Kidney capillary endothelial cell (primary cell): ENCODE measurements around the gene KAT8.
"Not testable (repeated sequence)": the region's sequence is repeated elsewhere in the genome, so short reads cannot be mapped to it uniquely, and the experiment has no call there.

Source experiments
- DNase-seq: peaks from one replicate; pipeline ENCODE4 v3.0.0-alpha.2; 2018; ENCODE audit warnings: low spot score

KAT8 gene

DNA sequence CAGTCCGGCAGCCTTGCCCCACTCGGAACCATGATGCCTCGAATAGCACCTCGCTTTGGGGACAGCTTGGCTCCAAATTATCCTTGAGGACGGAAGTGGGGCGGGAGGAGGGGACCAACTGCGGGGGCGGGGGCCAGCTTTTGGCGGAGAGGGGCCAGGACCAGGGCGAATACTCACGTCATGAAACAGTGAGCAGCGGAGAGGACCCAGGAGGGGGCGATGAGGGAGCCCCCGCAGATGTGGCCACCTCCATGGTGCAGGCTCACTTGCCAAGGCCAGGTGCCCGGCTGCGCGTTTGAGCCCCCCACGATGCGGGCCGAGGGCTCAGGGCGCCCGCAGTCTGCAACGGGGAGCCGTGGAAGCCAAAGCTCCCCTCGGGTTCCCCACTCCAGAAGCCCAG, 31.4 kb downstream of the KAT8 start:
- DNase-seq: no peak

DNA sequence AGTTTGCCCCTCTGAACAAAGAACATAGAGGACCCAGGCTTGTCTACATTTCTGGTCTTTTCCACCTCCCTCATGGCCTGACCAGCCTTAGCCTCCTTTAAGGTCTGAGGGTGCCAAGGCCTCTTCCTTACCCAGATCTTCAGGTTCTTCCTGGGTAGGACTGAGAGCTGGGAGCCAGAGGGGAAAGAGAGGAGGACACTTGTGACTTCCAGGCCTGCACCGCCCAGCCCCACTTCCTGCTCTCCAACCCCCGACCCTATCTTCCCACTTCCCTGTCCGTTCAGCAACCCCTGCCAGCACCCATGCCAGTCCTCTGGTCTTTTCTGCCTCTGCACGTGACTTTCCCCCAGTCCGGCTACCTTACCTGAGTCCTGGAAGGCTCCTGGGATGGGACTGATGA, 31.9 kb downstream of the KAT8 start:
- DNase-seq: no peak

DNA sequence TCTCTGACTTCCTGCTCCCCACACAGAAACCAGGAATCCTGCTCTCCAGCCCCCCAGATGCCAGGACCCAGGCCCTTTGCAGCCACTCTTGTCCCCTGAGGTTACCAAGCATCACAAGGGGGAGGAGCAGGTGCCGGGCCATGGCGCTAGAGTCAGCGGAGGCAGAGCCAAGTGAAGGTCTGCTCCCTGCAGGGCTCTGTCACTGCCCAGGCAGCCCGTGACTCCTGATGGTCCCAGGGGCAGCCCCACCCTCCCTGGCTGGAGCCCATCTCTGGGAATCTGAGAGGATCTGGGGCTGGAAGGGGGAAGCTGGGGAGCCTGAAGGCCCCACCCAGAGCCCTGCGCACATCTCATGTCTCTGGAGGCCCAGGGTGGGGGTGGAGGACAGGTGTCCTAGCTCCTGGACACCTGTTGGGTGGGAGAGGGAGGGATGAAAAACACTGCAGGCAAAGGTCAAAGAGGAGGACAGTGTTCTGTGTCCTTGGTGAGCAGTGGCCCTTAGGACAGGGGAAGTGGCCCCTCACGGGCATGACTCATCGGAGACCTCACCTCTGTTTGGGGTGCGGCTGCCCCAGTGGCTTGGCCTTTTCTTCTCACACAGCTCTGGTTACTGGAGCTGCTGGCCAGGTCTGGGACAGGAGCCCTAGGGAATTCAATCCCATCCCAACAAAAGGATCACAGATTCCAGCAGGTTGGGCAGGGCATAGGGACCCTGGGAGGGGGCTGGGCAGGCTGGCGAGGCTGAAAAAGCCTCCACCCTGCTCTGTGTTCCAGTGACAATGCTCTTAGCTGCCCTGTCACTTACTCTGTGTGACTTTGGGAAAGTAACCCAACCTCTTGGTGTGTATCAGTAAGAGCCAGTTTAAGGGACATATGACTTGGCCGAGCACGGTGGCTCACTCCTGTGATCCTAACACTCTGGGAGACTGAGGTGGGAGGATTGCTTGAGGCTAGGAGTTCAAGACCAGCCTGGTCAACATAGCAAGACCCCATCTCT, 32.7 kb downstream of the KAT8 start, which contains the start of gene PRSS36:
TSS of gene PRSS36 (minus strand) at position 173 of the 997 bp plus-strand sequence. CDS start at position 142, 31 bp downstream.
- no peak for DNase-seq

DNA sequence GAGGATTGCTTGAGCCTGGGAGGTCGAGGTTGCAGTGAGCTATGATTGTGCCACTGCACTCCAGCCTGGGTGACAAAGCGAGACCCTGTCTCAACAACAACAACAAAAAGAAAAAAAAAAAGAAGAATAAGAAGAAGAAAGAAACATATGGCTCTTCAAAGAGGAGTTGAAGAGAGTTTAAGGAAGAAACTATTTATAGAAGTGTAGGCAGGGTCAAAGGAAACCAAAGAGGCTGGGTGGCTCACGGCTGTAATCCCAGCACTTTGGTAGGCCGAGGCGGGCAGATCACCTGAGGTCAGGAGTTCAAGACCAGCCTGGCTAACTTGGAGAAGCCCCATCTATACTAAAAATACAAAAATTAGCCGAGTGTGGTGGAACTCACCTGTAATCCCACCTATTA, 33.5 kb downstream of the KAT8 start:
- DNase-seq: not testable (repeated sequence)

DNA sequence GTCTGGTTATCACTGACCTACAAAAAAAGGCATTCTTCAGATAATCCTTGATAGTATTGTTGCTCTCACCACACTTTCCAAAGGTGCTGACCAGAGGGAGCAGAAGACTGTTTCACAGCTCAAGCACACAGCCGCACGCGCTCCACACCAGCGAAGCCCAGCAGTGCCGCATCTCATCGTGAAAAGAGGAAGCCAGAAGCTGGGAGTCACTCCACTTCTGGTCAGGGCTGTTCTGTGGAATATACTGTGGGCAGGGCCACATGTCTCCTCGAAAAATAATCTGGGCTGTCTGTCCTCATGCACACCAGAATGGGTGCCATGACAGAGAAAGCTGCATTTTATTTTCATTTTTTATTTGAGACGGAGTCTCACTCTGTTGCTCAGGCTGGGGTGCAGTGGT, 39.7 kb downstream of the KAT8 start:
- no peak for DNase-seq

DNA sequence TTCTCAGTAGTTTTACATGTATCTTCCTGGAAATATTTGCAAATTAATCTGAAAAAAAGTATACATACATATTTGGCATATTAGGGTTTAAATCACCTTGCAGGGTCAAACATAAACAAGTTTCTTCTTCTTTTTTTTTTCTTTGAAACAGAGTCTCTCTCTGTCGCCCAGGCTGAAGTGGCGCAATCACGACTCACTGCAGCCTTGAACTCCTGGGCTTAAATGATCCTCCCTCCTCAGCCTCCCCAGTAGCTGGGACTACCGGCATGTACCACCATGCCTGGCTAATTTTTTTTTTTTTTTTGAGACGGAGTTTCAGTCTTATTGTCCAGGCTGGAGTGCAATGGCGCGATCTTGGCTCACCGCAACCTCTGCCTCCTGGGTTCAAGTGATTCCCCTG, 49.9 kb downstream of the KAT8 start:
- DNase-seq: no peak

DNA sequence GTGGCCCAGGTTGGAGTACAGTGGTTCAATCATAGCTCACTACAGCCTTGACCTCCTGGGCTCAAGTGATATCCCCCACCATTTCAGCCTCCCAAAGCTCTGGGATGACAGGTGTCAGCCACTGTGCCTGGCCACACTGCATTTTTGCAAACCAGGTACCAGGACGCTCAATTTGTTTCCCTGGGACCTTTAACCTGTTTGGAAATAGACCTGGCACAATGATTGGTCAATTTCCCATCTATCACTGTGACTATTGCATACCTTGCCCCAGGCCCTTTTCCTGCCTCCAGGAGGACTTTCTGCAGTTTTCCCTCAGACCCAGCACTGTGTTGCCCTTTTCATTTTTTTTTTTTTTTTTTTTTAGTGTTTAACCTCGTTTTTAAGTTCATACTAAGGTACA, 51.4 kb downstream of the KAT8 start:
- no peak for DNase-seq

DNA sequence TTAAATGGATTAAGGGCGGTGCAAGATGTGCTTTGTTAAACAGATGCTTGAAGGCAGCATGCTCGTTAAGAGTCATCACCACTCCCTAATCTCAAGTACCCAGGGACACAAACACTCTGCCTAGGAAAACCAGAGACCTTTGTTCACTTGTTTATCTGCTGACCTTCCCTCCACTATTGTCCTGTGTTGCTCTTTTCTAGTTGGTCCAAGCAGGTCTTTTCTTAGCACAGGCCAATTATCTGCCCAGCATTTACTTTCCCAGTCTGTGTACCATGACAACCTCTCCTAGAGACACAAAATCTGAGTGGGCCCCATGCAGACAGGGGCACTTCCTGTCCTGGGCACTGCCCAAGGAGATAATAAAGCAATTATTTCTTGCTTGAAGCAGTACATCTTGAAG, 52.6 kb downstream of the KAT8 start:
- not testable (repeated sequence) for DNase-seq

DNA sequence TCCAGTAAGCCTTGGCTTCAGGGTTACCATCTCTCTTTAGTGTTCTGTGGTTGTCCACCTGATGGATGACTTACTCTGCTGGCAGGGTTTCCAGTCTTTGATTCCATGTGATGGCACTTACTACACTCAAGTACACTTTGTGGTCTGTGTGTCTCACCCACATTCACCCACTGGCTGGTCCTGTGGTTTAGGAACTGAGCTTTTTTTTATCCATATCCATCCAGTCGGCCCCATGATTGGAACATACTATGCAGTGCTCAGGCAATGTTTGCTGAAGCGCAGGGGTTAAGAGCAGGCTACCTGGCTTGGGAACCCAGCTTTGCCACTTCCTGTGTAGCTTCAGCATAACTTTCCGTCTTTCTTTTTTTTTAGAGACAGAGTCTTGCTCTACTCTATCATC, 59.7 kb downstream of the KAT8 start:
- DNase-seq: no peak

DNA sequence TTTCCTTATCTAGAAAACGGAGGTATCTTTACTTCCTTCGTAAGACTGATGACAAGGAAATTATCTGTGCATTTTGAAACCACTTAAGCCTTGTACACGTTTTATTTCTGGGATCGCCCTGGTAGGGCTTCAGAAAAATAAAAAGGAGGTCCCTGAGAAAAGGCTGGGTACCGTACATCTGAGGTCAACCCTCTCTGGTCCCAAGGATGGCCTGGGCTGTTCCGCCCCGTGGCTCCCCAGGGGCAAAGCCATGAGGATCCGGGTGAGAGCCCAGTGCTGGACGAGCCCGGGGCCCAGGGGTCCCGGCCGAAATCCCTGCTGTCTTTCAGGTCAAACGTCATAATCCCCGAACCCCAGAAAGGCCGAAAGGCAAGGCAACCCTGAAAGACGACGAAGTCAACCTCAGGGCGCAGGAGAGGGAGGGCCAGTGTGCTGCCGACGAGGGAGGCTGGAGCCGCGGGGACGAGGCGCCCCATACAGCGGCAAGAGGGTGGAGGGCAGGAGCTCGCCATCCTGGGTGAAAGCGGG, 61.8 kb downstream of the KAT8 start:
- no peak for DNase-seq

DNA sequence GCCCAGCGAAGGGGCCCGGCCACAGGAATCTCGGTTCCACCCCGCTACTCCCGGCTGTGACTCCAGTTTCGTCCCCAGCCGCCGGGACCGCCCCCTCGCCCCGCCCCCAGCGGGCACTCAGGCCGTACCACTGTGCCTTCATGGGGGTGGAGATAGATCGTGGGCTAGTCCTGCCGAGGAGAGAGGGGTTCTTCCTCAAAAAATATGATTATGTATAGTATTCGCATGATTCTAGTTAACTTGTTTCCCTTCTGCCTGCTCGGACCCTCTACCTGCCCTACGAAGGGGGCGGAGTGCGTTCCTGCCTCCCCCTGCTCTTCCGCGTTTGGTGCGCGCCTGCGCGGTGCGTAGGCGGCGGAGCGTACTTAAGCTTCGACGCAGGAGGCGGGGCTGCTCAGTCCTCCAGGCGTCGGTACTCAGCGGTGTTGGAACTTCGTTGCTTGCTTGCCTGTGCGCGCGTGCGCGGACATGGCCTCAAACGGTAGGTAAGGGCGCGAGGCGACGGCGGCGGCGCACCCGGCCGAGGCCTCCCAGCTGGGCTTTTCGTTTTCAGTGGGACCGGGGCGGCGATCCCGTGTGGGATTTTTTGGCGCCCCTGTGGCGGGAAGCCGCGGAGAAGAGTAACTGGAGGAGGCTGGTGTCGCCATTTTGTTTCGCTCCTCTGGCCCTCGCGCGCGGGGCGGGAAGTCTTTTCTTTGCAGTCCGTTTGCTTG, 62.4 kb downstream of the KAT8 start, which contains the start of gene FUS:
TSS of gene FUS (plus strand) at position 393 of the 713 bp plus-strand sequence. CDS start at position 469, 76 bp downstream.
- DNase-seq: peak; percentile 82
